ENCODE measurements around the gene GNS. TPM values are rescaled to one million over a fixed set of nuclear protein-coding genes. Genes with fewer than 3 reads are reported as not detected.

The GNS gene
- total RNA-seq, 1 experiment from 2014 or later = 134 TPM

GRCh38 chr12:64688219-64688618 lies 71.0 kb downstream of the GNS start:
- DNase-seq (ENCODE audit: low read depth) = no peak
- in situ Hi-C loops (cut with HindIII; ENCODE audit: low pct_unique_long_range_greater_than_20kb, low sequenced_read_pairs) = no loop called here

DNA sequence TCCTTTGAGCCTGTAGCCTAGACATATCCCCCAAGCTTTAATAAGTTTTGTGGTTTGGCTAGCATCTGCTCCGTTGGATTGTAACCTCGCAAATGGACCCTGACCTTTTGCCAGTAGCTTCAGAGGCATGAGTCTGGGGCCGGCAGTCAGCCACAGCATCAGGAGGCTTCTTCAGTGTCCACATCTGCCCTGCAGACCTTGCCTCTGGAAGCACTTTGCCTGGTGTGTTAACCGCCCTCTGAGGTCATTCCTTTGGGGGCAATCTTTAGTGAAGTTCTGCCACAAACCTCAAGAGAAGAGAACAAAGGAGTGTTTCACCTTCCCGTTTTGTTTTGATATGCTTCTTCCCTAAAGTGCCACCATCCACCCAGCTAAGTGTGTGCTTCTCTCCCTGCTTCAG lies 71.4 kb downstream of the GNS start:
- no peak for DNase-seq (ENCODE audit: low read depth)
- in situ Hi-C loops (cut with HindIII; ENCODE audit: low pct_unique_long_range_greater_than_20kb, low sequenced_read_pairs) = no loop called here

- in situ Hi-C loops (cut with HindIII; ENCODE audit: low pct_unique_long_range_greater_than_20kb, low sequenced_read_pairs) = no loop called here
- no peak for DNase-seq (ENCODE audit: low read depth)
Measured at GRCh38 chr12:64685605-64686004, 73.6 kb downstream of the GNS start.

- DNase-seq (ENCODE audit: low read depth) = no peak
- in situ Hi-C loops (cut with HindIII; ENCODE audit: low pct_unique_long_range_greater_than_20kb, low sequenced_read_pairs) = no loop called here
Measured at GRCh38 chr12:64685050-64685449, 74.2 kb downstream of the GNS start.

DNA sequence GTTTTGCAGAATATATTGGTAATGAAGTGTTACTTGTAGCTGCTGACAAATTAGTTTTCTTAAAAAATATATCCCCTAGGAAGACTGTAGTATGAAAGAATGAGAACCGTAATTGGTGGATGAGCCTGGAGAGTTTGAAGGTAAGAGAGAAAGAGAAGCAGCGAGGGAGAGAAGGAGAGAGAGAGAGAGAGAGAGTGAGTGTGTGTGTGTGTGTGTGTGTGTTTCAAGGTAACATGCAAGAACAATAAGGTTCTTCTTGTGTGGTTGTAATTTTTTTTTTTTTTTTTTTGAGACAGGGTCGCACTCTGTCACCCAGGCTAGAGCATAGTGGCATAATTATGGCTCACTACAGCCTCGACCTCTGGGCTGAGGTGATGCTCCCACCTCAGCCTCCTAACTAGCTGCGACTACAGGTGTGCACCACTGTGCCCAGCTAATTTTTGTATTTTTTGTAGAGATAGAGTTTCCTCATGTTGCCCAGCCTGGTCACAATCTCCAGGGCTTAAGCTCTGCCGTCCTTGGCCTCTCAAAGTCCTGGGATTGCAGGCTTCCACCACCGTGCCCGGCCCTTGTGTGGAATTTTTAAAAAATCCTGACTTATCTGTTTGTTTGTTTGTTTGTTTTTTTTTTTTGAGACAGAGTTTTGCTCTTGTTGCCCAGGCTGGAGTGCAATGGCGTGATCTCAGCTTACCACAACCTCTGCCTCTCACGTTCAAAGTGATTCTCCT lies 75.2 kb downstream of the GNS start:
- in situ Hi-C loops (cut with HindIII; ENCODE audit: low pct_unique_long_range_greater_than_20kb, low sequenced_read_pairs) = no loop called here
- no peak for DNase-seq (ENCODE audit: low read depth)

DNA sequence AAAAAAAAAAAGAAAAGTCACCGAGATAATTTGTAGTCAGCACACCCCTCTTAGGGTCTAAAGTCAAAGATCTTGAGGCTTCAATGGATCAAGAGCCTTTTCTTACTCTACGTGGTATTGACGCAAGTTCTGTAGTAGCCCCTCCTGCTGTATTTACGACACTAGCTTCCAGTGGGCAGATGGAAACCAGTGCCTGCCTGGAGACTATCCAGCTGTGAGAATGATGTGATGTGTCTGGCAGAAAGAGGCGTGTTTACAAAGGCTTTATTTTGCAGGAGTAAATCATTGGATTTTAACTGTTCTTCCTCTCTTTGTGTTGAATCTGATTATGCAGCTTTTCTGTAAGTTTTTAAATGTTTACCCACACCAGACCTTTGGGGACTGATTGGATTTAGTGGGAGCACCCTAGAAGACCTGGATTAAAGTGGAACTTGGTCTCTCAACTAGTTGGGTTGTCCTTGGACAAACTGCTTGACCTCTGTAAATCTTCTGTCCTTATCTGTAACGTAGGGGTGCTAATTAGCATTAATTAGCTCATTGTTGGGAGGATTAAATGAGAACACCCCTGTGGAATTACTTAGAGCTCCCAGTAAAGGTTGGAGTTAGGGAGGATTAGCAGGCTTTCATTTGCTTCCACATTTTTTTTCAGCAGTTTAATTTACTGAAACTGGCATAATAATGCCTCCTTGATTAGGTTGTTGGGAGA lies 76.5 kb downstream of the GNS start:
- in situ Hi-C loops (cut with HindIII; ENCODE audit: low pct_unique_long_range_greater_than_20kb, low sequenced_read_pairs) = no loop called here
- no peak for DNase-seq (ENCODE audit: low read depth)

DNA sequence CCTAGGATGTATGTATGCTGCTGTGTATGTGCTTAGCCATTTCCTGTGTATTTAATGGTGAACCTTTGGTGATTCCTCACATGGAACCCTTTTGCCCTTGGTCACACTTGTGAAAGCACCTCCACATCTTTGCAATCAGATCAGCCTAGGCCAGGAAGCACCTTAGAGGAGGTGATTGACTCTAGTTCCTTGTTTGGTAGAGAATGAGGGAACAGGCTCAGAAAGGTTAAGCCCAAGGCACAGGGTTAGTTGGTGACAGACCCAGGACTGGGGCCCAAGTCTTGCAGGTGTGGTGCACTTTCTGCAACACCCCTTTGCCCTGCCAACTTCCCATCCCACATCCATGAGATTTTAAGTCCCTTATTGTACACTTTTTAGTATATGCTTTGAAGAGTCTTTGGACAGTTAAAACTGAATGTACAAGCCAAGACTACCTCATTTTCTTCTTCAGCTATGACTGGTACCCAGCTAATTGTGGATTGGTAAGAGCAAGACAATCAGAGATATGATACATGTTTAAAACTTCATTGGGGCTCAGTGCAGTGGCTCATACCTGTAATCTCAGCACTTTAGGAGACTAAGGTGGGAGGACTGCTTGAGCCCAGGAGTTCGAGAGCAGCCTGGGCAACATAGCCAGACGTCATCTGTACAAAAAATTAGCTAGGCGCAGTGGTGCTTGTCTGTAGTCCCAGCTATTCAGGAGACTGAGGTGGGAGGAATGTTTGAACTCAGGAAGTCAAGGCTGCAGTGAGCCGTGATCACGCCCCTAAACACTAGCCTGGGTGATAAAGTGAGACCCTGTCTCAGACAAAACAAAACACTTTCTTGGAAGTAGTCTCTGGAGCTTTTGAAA lies 77.8 kb downstream of the GNS start:
- in situ Hi-C loops (cut with HindIII; ENCODE audit: low pct_unique_long_range_greater_than_20kb, low sequenced_read_pairs) = no loop called here
- DNase-seq (ENCODE audit: low read depth) = no peak

GRCh38 chr12:64680235-64680634 lies 79.0 kb downstream of the GNS start:
- in situ Hi-C loops (cut with HindIII; ENCODE audit: low pct_unique_long_range_greater_than_20kb, low sequenced_read_pairs) = no loop called here
- DNase-seq (ENCODE audit: low read depth) = peak; percentile 80

DNA sequence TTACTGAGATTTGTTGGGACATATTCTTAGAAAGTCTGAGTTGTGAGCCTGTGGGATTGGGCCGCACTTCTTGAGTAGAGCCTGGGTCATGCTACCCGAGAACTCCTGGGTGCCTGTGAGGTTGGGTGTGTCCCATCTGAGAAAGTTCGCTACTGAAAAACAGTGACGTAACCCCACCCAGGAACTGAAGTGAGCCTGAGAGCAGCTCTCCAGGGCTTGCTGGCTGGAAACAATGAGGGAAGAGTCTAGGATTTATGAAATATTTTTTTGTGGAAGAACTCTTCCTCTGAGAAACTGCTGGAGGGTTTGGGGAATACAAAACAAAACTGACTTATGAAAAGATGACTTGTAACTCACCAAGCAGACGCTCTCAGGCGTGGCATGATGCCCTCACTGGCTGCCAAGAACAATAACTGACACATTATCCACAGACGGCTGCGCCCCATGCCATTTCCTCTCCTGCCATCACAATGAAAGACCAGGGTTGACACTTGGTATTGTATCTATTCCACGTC lies 79.7 kb downstream of the GNS start:
- in situ Hi-C loops (cut with HindIII; ENCODE audit: low pct_unique_long_range_greater_than_20kb, low sequenced_read_pairs) = no loop called here
- DNase-seq (ENCODE audit: low read depth) = peak; percentile 99

GRCh38 chr12:64678835-64679234 lies 80.4 kb downstream of the GNS start:
- in situ Hi-C loops (cut with HindIII; ENCODE audit: low pct_unique_long_range_greater_than_20kb, low sequenced_read_pairs) = no loop called here
- no peak for DNase-seq (ENCODE audit: low read depth)

- DNase-seq (ENCODE audit: low read depth) = no peak
- in situ Hi-C loops (cut with HindIII; ENCODE audit: low pct_unique_long_range_greater_than_20kb, low sequenced_read_pairs) = no loop called here
Measured at GRCh38 chr12:64678248-64678647, 81.0 kb downstream of the GNS start.

GRCh38 chr12:64675795-64676194 lies 83.4 kb downstream of the GNS start:
- DNase-seq (ENCODE audit: low read depth) = peak; percentile 88
- in situ Hi-C loops (cut with HindIII; ENCODE audit: low pct_unique_long_range_greater_than_20kb, low sequenced_read_pairs) = no loop called here

GRCh38 chr12:64674367-64674922 lies 84.8 kb downstream of the GNS start:
- no peak for DNase-seq (ENCODE audit: low read depth)
- in situ Hi-C loops (cut with HindIII; ENCODE audit: low pct_unique_long_range_greater_than_20kb, low sequenced_read_pairs) = no loop called here

- in situ Hi-C loops (cut with HindIII; ENCODE audit: low pct_unique_long_range_greater_than_20kb, low sequenced_read_pairs) = no loop called here
- no peak for DNase-seq (ENCODE audit: low read depth)
Measured at GRCh38 chr12:64673490-64674169, 85.6 kb downstream of the GNS start.

DNA sequence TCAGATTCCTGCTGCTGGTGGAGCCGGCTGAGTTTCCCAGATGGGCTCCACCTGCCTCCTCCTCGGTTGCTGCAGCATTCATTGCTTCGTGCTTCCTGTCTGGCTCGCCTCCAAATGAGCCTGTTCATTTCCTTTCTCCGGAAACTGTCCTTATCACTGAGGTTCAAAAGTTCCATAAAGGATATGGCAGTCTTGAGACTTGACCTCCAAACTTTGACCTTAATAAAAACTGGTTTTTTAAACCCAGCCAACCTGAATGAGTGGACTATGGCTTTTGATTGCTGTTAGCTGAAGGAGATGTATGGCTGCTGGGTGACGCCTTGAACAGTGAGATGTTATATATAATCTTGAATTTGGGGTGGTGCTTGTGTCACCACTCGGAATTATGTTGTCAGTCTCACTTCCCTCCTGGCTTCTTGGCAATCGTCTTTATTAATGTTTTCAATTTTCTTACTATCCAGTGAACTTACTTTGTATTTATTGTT lies 86.2 kb downstream of the GNS start:
- DNase-seq (ENCODE audit: low read depth) = no peak
- in situ Hi-C loops (cut with HindIII; ENCODE audit: low pct_unique_long_range_greater_than_20kb, low sequenced_read_pairs) = no loop called here

GRCh38 chr12:64671681-64672080 lies 87.5 kb downstream of the GNS start:
- in situ Hi-C loops (cut with HindIII; ENCODE audit: low pct_unique_long_range_greater_than_20kb, low sequenced_read_pairs) = no loop called here
- no peak for DNase-seq (ENCODE audit: low read depth)

GRCh38 chr12:64670919-64671639 lies 88.1 kb downstream of the GNS start:
- peak; percentile 78 for DNase-seq (ENCODE audit: low read depth)
- in situ Hi-C loops (cut with HindIII; ENCODE audit: low pct_unique_long_range_greater_than_20kb, low sequenced_read_pairs) = no loop called here

Data from Caki2 (cell line).